ENCODE results near the gene KCNMA1.

Gene KCNMA1

DNA sequence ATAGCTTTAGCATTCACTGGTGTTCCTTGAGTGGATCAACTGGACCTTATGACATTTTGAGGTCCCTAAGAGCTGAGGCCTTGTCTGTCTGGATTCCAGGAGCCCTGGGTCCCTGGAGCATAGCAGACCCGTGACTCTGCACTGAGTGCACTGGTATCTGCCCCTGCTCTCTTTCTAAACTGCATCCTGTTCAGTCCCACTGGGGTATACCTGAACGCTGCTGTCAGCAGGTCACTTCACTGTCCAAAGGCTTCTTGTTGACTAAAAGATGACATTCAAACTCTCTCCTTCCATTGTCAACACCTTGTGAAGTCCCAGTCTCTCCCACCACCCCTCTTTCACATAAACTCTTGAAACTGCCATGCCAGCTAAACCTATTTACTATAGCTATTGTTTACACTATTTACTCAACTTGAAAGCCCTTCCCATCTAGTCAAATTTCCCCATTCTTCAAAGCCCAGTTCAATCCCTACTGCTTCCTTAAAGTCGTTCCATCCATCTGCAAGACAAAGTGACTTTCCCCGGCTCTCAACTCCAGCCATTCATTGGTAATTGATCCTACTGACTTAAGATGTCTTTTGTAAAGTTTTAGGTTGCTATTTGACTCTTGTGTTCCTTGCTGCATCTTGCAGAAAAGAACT is 523.3 kb downstream of the KCNMA1 start:
- no peak for FAIRE-seq
- DNase-seq (ENCODE audit: insufficient read length, low spot score), result no peak

DNA sequence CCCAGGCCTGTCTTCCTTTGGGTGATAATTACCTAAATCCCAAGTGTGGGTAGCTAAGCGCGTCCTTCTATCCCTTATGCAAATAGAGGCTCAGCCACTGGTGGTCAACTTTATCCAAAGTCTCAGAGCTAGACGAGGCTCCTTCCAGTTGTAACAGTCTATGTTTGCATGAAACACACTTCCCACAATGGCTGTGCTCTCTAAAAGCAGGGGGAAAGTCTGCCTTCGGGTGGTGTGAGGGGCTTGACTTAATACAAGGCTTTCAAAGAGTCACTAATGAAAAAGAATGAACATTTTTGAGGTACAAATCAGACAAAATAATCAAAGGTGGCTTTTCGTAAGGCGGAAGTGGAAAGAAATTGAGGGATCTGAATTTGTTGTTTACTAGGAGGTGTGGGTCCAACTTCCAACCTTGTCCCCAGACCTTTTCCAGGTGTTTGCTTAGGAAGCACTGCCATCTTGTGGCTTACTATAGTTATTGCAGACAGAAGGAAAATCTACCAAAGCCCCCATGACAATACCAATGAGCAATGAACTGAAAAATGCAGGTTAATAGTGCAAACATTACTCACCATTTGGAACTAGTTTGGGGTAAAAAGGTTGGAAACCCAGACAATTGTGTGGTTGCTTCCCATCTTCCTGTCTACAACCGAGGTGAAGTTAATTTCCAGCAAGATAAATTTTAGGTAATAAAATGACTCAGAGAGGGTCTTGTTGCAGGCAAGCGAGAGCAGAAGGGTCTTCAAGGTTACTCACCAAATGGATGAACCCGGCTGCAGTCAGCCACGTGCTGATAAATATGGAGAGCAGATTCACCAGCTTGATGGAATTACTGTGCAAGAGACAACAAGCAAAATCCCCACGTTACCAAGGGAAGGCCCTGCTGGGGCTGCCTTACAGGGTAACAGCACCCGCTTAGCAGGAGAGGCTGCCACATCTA is 525.7 kb downstream of the KCNMA1 start:
- peak; percentile 44 for FAIRE-seq

DNA sequence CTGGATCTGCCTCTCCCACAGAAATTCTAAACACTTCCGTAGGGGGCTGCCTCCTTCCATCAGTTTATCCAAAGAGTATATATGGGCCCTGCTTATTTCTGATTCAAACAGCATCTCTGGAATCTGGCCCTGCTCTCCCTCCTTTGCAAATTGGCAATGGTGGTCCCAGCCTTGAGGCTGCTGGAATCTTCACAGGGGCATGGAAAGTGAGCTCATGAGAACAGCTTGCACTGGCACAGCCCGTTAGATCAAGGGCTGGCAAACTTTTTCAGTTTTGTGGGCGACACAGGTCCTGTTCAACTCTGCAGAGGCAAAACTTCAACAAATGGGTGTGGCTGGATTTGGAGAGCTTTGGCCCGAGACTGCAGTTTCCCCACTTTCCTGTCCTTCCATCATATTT is 526.9 kb downstream of the KCNMA1 start:
- no peak for FAIRE-seq
- DNase-seq (ENCODE audit: insufficient read length, low spot score), result no peak

More for the DNA sequence above, 525.7 kb downstream of the KCNMA1 start:
- peak; percentile 21 for DNase-seq (ENCODE audit: insufficient read length, low spot score)

- FAIRE-seq (no peak), DNase-seq (ENCODE audit: insufficient read length, low spot score) (no peak)
Measured at GRCh38 chr10:77109351-77109994, 528.1 kb downstream of the KCNMA1 start.

DNA sequence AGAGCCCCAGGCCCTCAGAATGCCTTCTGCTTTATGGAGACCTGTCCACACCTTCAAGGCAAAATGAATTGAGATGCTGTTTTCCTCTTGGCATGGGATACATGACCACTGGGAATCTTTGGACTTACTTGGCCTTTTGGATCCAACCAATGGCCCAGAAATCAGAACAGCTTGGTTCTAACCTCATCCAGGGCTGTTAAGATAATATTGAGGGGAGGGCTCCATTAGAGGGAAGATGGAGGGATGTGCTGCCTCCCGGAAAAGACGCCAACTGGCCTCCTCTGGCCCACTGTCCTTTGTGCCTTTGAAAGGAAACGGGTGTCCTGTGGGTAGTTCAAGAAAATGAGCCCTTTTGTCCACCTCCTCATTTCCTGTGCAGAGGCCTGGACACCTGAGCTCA is 530.9 kb downstream of the KCNMA1 start:
- DNase-seq (ENCODE audit: insufficient read length, low spot score), result no peak
- FAIRE-seq, result no peak

DNA sequence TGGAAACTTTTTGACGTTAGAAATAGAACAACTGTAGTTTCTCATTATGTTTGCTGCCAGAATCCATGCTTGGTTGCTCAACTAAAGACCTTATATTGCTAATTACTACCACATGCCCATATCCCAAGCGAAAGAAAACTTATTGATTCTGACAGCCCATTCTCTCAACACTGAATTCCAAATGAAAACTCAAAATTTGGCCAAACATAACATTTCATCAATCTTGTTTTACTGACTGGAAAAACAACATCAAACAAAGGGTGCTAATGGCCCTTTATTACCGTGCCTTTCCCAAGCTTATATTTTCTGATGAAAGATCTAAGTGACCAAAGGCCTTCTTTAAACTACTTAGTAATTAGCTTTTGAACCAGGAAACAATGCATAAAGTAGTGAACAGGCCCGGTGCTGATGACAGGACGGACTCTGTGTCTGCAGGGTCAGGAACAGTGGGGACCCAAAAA is 531.8 kb downstream of the KCNMA1 start:
- DNase-seq (ENCODE audit: insufficient read length, low spot score) (no peak), FAIRE-seq (no peak)

DNA sequence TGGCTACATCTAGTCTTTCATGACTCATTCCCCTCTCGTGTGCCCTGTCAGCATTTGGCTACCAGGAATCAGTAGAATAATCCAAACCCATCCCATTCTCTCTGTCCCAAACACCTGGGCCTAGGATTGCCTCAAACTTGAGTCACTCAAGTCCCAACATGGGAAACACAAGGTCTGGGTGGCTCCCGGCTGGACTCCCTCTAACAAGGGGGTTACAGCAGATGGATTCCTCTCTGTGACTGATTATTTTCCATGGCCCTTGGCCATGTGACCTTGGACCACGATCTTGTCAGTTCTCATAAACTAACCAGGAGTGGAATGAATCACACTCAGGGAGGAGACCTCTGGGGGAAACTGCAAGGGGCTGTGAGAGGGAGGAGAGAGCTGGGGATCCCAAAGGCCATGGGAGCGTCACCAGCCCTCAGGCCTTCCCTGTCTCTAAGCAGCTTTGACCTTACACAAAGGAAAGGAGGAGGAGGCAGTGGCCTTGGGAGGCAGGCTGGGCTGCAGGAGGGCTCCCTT is 533.1 kb downstream of the KCNMA1 start:
- FAIRE-seq, result no peak
- DNase-seq (ENCODE audit: insufficient read length, low spot score), result no peak

GRCh38 chr10:77103213-77103612 is 534.4 kb downstream of the KCNMA1 start:
- no peak for DNase-seq (ENCODE audit: insufficient read length, low spot score)
- no peak for FAIRE-seq

DNA sequence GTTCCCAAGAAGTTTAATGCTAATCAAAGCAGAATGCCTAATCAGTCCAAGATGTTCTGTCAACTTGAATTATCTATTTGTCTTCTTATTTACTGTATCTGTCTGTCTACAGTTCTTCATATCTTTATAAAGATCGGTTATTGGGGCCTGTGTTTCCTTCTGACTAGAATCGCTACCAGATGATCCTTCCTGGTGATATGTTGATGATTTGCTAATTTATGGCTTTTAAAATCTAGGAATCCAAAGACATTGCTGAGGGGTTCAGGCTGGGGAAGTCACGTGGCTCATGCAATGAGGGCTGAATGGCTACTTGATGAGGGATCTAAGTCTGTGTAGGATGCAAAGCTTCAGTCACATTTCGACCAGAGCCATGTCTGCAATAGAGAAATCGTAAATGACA is 536.3 kb downstream of the KCNMA1 start:
- DNase-seq (ENCODE audit: insufficient read length, low spot score) (no peak), FAIRE-seq (no peak)

DNA sequence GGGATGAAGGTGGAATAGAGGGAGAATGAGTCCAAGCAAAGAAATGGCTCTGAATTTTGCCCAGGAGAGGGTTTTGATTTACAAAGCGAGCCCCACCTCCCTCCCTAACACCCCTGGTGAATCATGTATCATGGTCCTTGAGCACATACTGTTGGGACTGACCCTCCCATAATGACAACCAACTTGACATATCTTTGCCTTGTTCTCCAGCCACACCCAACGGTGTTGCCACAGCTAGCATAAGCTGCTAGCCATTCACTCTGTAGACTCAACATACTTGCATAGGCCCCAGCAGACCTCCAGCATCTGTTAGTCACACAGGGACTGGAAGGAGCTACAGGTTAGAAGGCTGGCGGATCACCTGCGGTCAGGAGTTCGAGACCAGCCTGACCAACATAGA is 538.5 kb downstream of the KCNMA1 start:
- FAIRE-seq (no peak), DNase-seq (ENCODE audit: insufficient read length, low spot score) (no peak)

DNA sequence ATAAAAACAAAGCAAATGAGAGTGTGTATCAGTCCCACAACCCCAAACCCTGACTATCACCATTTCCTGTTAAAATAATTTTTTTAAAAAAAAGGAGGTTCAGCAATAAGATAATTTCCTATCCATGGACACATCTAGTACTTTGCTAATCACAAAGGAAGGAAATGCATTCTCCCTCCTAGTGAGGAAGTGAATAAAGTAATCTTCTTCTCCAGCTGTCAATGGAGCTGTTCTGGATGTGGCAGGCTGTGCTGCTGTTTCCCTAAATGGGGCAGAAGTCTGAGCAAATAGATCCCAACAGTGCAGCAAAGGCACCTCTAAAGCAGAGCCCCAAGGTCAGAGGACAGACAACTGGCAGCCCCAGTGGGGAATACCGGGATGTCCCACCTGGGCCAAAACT is 540.0 kb downstream of the KCNMA1 start:
- FAIRE-seq (no peak), DNase-seq (ENCODE audit: insufficient read length, low spot score) (no peak)

DNA sequence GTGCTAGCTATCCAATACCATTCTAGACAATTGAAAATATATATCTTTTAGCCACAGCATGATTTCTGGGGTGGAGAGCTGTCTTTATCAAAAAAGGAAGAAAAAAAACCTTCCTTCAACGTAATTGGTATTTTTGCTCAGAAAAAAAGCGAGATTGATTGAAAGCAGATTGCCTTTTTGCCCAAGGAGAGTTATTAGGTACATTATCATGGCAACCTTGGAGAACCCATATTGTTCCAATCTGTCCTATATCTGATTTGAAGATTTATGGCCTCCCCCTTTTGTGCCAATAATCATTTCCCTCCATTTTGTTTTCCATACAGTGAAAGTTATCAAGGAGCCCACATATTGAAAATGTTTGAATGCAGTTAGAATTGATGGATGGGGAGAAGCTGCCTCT is 544.5 kb downstream of the KCNMA1 start:
- DNase-seq (ENCODE audit: insufficient read length, low spot score) (no peak), FAIRE-seq (no peak)

- FAIRE-seq, result no peak
- DNase-seq (ENCODE audit: insufficient read length, low spot score), result no peak
Measured at GRCh38 chr10:77091597-77092165, 545.9 kb downstream of the KCNMA1 start.

DNA sequence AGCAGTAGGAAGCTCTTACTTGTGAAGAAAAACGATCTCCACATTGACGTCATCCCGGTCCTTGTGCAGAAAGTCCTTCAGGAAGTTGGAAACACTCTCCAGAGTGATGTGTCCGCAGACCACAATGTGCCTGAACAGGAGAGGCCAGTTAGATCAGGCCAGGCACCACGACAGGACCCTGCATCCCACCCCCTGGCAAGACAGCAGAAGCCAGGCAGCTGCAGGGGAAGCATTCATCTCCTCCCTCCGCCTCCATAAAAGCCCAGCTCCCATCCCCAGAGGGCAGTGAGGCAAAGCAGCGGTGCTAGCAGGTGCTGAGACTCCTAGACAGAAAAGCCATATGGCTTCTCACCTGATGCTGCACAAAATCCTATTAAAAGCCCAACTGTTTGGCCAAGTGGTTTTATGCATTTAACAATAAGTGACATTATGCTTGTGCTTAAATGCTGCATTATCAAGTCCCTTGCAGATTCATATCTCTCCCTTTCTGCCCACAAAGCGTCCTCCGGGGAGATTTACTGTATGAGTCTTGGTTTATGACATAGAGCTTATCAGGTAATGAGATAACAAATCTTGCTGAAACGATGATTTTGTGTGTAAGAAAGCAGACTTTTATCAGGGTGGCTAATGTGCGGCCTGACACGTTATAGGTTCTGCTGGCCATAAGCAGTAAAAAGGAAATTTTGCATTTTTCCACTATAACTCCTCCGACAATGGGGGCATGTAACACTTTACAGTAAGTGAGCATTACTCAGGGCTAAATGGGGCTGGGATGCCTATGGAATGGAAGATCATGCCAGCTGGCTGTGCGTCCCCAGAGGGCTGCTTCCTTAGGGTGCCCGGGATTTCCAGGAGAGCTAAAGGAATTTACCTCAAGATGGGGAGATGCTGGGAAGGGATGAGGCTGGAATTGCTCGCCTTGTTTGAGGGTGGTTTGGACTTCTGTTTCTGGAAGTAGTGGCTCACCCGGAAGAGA is 546.9 kb downstream of the KCNMA1 start:
- FAIRE-seq, result no peak
- DNase-seq (ENCODE audit: insufficient read length, low spot score), result no peak

DNA sequence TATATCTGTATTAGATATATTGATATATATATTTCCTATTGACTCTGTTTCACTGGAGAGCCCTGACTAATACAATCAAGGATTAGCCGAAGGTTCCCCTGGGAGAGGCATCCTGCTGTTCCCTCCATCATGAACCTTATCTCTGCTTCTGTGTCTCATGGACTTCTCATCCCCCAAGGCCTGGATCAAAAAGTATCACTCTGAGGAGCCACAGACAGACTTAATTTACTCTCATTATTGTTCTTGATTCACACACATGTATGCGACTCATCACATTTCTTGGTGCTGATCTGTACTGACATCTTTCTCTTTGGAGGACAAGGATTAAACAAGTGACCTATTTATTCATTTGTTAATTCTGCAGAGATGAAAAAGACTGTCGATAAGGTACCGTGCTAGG is 550.2 kb downstream of the KCNMA1 start:
- DNase-seq (ENCODE audit: insufficient read length, low spot score) (no peak), FAIRE-seq (no peak)

- FAIRE-seq (no peak), DNase-seq (ENCODE audit: insufficient read length, low spot score) (no peak)
Measured at GRCh38 chr10:77086081-77086480, 551.5 kb downstream of the KCNMA1 start.

GRCh38 chr10:77085344-77085743 is 552.3 kb downstream of the KCNMA1 start:
- no peak for FAIRE-seq
- no peak for DNase-seq (ENCODE audit: insufficient read length, low spot score)

- no peak for DNase-seq (ENCODE audit: insufficient read length, low spot score)
- no peak for FAIRE-seq
Measured at GRCh38 chr10:77084431-77085144, 553.0 kb downstream of the KCNMA1 start.

DNA sequence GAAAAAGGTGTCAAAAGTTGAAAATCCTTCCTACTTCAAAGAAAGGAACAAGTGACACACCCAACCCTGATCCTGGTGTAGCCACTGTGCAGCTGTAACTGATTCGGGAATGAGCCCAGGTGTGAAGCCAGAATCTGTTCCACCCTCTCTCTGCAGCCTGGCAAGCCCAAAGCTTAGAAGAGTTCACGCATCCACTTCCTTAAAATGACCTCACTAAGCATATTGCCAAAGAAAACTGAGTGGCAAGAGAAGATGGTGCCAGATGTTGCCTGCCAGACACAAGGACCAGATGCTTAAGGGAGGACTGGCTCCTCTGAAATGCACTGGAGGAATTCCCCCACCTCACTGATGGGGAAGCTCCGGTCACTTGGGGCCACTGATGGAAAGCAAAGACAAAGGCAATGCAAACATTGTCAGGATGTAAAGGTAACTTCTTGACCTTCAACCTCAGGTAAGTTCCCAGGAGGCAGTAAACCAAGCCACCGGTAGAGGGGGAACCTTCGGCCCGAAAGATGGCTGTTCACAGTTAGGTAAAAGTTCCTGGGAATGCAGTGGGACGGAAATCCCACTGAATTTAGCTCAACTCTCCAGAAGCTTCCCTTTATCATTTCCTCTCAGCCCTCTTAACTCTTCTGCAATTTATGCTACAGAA is 554.9 kb downstream of the KCNMA1 start:
- no peak for DNase-seq (ENCODE audit: insufficient read length, low spot score)
- no peak for FAIRE-seq

Measured in GM19239 (cell line).